NB4 (cell line): ENCODE results near the gene RPS6KA3.

Experiments
- DNase-seq: peaks from one replicate; pipeline ENCODE4 v3.0.0; 2010; ENCODE audit warnings: low read depth
- H3K4me3 ChIP-seq: one replicate; pipeline ENCODE4 v1.5.1; 2011; ENCODE audit warnings: mild to moderate bottlenecking, low read depth, low read length, moderate library complexity
- MYC ChIP-seq: IDR thresholded peaks from 2 replicates; pipeline ENCODE4 v1.6.1; 2011; ENCODE audit warnings: low read depth, low read length
- POLR2A ChIP-seq: IDR thresholded peaks from 2 replicates; pipeline ENCODE4 v1.6.1; 2011; ENCODE audit warnings: mild to moderate bottlenecking; ENCODE audit not compliant: insufficient read length; ENCODE audit errors: extremely low read depth
- TF ChIP-seq, protein P1 (sequence below): IDR thresholded peaks from 2 replicates; pipeline ENCODE4 v1.6.1; 2011; ENCODE audit warnings: low read depth, low read length
- TF ChIP-seq, protein P2 (sequence below): IDR thresholded peaks from one replicate; pipeline ENCODE4 v1.5.1; 2012; ENCODE audit warnings: low read depth, low read length

The RPS6KA3 gene

DNA sequence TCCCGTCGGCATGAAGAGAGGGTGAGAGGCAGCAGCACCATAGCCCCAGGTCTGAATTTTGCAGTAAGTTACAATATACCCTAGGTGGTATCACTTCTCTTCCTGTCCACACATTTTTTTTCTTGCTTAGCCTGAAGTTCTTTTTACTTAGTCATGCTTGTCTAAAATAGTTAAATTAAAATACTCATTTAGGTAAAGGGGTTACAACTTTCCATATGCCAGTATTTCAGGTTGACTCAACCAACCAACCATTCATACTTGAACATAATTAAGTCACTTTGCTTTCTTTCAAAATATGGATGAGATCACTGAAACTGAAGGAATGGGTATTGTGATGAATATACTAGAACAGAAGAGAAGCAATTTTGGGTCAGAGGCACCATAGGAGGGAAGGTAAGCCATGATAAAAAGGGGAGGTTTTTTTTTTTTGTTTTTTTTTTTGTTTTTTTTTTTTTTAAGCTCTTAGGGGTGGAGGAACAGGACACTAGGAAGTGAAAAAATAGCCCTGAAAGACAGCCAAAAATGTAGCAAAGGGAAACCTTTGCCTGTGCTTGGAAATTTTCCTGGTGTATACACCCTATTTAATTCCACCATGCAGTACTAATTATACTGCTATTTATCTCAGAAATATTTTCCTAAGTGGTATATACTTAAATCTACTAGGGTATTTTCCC lies 41.8 kb downstream of the RPS6KA3 start:
- DNase-seq = no peak
- no peak overlapping the region for H3K4me3 ChIP-seq
- TF ChIP-seq, protein P1, sequence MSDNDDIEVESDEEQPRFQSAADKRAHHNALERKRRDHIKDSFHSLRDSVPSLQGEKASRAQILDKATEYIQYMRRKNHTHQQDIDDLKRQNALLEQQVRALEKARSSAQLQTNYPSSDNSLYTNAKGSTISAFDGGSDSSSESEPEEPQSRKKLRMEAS = no peak

DNA sequence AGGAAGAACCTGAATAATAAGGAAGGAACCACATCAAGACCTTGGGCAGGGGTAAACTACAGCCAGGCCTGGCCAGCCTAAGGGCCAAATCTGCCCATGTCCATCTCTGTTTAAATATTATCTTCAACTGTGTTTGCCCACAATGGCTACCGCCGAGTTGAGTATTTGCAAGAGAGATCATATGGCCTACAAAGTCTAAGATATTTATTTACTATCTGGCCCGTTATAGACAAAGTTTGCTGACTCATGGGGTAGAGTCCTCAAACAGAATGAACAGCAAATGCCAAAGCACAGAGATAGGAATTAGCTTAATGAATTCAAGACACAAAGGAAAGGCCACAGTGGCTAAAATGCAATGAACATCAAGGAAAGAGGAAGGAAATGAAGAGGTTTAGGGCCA lies 44.8 kb downstream of the RPS6KA3 start:
- peak; percentile 2 for DNase-seq
- TF ChIP-seq, protein P2, sequence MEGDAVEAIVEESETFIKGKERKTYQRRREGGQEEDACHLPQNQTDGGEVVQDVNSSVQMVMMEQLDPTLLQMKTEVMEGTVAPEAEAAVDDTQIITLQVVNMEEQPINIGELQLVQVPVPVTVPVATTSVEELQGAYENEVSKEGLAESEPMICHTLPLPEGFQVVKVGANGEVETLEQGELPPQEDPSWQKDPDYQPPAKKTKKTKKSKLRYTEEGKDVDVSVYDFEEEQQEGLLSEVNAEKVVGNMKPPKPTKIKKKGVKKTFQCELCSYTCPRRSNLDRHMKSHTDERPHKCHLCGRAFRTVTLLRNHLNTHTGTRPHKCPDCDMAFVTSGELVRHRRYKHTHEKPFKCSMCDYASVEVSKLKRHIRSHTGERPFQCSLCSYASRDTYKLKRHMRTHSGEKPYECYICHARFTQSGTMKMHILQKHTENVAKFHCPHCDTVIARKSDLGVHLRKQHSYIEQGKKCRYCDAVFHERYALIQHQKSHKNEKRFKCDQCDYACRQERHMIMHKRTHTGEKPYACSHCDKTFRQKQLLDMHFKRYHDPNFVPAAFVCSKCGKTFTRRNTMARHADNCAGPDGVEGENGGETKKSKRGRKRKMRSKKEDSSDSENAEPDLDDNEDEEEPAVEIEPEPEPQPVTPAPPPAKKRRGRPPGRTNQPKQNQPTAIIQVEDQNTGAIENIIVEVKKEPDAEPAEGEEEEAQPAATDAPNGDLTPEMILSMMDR = no peak
- no peak for TF ChIP-seq MYC
- no peak for TF ChIP-seq POLR2A
- TF ChIP-seq, protein P1 = no peak
- H3K4me3 ChIP-seq = no peak overlapping the region

DNA sequence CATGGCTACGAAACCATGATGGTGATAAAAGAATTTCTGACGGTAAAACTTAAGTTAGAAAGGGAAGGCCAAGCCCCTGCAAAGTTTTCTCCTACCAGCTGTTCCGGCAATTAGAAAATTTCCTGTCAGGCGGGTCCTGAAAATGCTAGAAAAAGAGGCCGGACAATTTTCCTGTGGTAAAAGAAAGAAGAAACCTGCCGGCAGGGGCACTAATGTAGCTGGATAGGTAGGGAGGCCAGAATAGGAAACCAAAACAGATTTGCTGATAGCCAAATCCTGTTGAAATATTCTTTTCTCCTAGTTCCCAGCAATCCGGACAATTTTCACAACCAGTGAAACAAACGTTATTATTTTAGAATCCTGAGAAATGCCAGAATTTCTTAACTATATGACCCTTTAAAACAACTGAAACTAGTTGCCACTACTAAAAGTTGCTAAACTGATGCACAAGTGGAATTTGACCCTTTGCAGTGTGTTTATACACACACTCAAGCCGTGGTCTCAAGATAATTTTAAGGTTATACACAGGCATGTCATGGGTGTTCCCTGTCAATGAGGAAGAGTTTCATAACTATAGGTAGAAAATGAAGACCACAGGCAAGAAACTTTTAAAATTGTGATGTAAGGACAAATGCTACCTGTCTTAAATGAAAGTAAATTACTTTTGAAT lies 47.7 kb downstream of the RPS6KA3 start:
- no peak for DNase-seq
- H3K4me3 ChIP-seq = no peak overlapping the region
- TF ChIP-seq, protein P1 = no peak
- TF ChIP-seq MYC (no peak), POLR2A (no peak)
- TF ChIP-seq, protein P2 = no peak

DNA sequence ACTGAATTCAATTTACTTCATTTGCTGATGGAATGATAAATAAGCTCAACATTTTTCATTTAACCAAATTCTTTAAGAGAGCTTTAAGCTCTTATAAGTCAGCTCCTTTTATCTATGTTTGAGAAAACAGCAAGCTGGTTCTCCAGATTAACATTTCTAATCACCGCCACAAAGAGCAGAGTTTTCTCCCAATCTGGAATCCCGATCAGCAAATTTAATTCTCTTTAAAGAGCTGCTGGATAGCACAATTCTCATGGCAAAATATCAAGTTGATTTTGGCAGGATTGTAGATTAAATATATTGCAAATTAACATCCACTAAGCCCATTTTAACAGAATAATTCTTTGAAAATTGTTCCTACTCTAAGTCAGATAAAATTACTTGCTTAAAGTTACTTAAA lies 48.8 kb downstream of the RPS6KA3 start:
- no peak for DNase-seq
- H3K4me3 ChIP-seq = no peak overlapping the region
- TF ChIP-seq MYC (no peak), POLR2A (no peak)
- TF ChIP-seq, protein P2 = no peak
- TF ChIP-seq, protein P1 = no peak

DNA sequence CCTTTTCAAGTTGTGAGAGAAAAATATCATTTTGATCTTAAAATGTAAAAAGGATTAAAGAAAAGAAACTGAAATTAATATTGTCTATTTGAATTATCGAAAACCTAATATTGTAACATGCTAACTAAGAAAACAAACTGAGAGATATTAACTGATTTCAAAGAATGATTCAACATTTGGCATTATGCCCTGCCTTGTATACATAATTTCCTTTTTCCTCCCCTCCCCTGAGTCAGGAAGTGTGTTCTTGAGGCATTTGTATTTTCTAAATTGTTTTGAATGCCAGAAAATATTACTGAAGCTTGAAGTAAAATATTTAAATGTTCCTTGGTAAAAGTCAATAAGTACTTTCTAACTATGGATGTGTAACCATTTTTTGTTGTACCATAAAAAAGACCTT lies 49.4 kb downstream of the RPS6KA3 start:
- DNase-seq = no peak
- H3K4me3 ChIP-seq = no peak overlapping the region
- TF ChIP-seq POLR2A (no peak), MYC (no peak)
- TF ChIP-seq, protein P2 = no peak
- TF ChIP-seq, protein P1 = no peak

DNA sequence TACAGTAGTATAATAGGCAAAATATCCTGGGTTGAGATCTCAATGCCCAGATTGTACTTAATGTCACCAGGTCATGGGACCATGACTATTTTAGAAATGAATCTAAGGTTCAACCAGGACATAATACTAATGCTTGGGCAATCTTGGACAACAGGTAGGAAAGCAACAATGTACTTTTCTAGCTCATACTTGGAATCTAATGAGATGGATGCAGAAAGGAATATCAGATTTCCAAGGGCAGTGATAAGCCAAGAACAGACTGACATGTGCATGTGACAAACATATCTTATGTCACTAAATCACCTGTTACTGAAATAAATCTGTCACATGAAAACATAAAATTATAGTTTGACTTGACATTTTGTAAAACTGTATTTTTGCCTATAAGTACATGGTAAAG lies 51.1 kb downstream of the RPS6KA3 start:
- TF ChIP-seq POLR2A (no peak), MYC (no peak)
- TF ChIP-seq, protein P1 = no peak
- H3K4me3 ChIP-seq = no peak overlapping the region
- DNase-seq = no peak

DNA sequence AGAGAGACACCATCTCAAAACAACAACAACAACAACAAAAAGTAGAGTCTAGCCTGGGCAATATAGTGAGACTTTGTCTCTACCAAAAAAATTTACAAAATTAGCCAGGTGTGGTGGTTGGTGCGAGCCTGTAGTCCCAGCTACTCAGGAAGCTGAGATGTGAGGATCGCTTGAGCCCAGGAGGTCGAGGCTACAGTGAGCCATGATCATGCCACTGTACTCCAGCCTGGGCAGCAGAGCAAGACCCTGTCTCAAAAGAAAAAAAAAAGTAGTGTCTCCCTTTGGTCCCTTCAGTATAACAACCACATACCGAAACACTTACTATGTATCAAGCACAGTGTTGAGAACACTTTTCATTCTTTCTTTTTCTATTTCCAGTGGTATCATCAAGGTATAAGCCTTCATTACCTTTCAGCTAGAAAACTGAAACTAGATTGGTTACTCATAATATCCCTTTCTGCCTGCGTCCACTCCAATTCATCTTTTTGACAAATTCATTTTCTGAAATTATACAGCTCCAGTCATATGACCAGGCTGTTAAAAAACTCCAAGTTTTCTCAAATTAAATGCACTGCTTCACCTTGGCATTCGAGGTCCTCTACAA lies 54.1 kb downstream of the RPS6KA3 start:
- H3K4me3 ChIP-seq = no peak overlapping the region
- no peak for DNase-seq
- TF ChIP-seq MYC (no peak), POLR2A (no peak)
- TF ChIP-seq, protein P1 = no peak
- TF ChIP-seq, protein P2 = no peak
